ENCODE results near the gene MYO1H. TPM values are rescaled to one million over a fixed set of nuclear protein-coding genes. Genes with fewer than 3 reads are reported as not detected.

MYO1H gene
- total RNA-seq, 4 donors from 2014 or later: 0.38 TPM; not detected in 3

- 73% methylated on average over 5 of the region's 5 CpGs for WGBS
- H3K27ac ChIP-seq: no peak overlapping the region
- no peak overlapping the region for H3K4me3 ChIP-seq
- H3K36me3 ChIP-seq: no peaks in the 10 kb centered on the region
- no peaks in the 10 kb centered on the region for H3K9me3 ChIP-seq
- no peak for TF ChIP-seq POLR2AphosphoS5 (IDR thresholded peaks at IDR 0.05)
- no peak for TF ChIP-seq CTCF (IDR thresholded peaks at IDR 0.05)
- no peaks in the 10 kb centered on the region for H3K4me1 ChIP-seq
- peaks cover 33% of the 10 kb centered on the region for H3K27me3 ChIP-seq
- DNase-seq (ENCODE audit: low spot score in 2 of 2): no peak
Measured at GRCh38 chr12:109302770-109303169, 44.9 kb upstream of the MYO1H start.

- WGBS: 51% methylated on average over 8 of the region's 8 CpGs
- Histone ChIP-seq H3K27ac (no peak overlapping the region), H3K4me3 (no peak overlapping the region), H3K4me1 (peaks cover 8% of the 10 kb centered on the region), H3K27me3 (peaks cover 50% of the 10 kb centered on the region), H3K9me3 (no peaks in the 10 kb centered on the region), H3K36me3 (no peaks in the 10 kb centered on the region)
- TF ChIP-seq POLR2AphosphoS5 (IDR thresholded peaks at IDR 0.05) (no peak), POLR2A (IDR thresholded peaks at IDR 0.05) (no peak), EP300 (IDR thresholded peaks at IDR 0.05) (no peak), CTCF (IDR thresholded peaks at IDR 0.05) (no peak)
- no peak for DNase-seq (ENCODE audit: low spot score in 2 of 2)
Measured at GRCh38 chr12:109304485-109304884, 43.2 kb upstream of the MYO1H start.

- Histone ChIP-seq H3K27me3 (peaks cover 59% of the 10 kb centered on the region), H3K4me3 (no peak overlapping the region), H3K27ac (no peak overlapping the region), H3K9me3 (no peaks in the 10 kb centered on the region), H3K36me3 (no peaks in the 10 kb centered on the region), H3K4me1 (peaks cover 15% of the 10 kb centered on the region)
- WGBS: 74% methylated on average over 6 of the region's 6 CpGs
- TF ChIP-seq EP300 (IDR thresholded peaks at IDR 0.05) (no peak), CTCF (IDR thresholded peaks at IDR 0.05) (no peak), POLR2A (IDR thresholded peaks at IDR 0.05) (no peak), POLR2AphosphoS5 (IDR thresholded peaks at IDR 0.05) (no peak)
- no peak for DNase-seq (ENCODE audit: low spot score in 2 of 2)
Measured at GRCh38 chr12:109305547-109305946, 42.2 kb upstream of the MYO1H start.

GRCh38 chr12:109307051-109307450, 40.6 kb upstream of the MYO1H start:
- no peak overlapping the region for H3K4me3 ChIP-seq
- H3K4me1 ChIP-seq: peaks cover 15% of the 10 kb centered on the region
- WGBS: 83% methylated on average over 6 of the region's 9 CpGs
- no peak for DNase-seq (ENCODE audit: low spot score in 2 of 2)
- H3K36me3 ChIP-seq: no peaks in the 10 kb centered on the region
- H3K27ac ChIP-seq: no peak overlapping the region
- TF ChIP-seq POLR2AphosphoS5 (IDR thresholded peaks at IDR 0.05) (no peak), EP300 (IDR thresholded peaks at IDR 0.05) (no peak), CTCF (IDR thresholded peaks at IDR 0.05) (no peak), POLR2A (IDR thresholded peaks at IDR 0.05) (no peak)
- peaks cover 52% of the 10 kb centered on the region for H3K27me3 ChIP-seq
- H3K9me3 ChIP-seq: no peaks in the 10 kb centered on the region

GRCh38 chr12:109308534-109309380, 38.9 kb upstream of the MYO1H start, which contains the start of gene FOXN4:
Gene FOXN4 (minus strand): TSS chr12:109309284. CDS start chr12:109308321, 963 bp downstream.
- peaks cover 48% of the 10 kb centered on the region for H3K27me3 ChIP-seq
- no peaks in the 10 kb centered on the region for H3K9me3 ChIP-seq
- TF ChIP-seq CTCF (IDR thresholded peaks at IDR 0.05): no peak
- no peak for TF ChIP-seq POLR2AphosphoS5 (IDR thresholded peaks at IDR 0.05)
- TF ChIP-seq POLR2A (IDR thresholded peaks at IDR 0.05): no peak
- no peak for TF ChIP-seq EP300 (IDR thresholded peaks at IDR 0.05)
- peaks cover 15% of the 10 kb centered on the region for H3K4me1 ChIP-seq
- DNase-seq (ENCODE audit: low spot score in 2 of 2): no peak
- peak within 1 kb of the TSS; percentile 57 for H3K4me3 ChIP-seq
- H3K36me3 ChIP-seq: no peaks in the 10 kb centered on the region
- WGBS: 15% methylated on average over 29 of the region's 43 CpGs
- H3K27ac ChIP-seq: no peak within 1 kb of the TSS
